OCI-LY3 (cell line): Measurements from ENCODE around the gene KRT2.

Experiments
- H2AFZ ChIP-seq: fragments of 200-600, 300-600 bp; shearing (Covaris generic); 2 replicates; pipeline ENCODE4 v1.6.0; 2014; ENCODE audit warnings: antibody characterized with exemption, low read depth, low read length
- H3K27ac ChIP-seq: fragments of 200-600, 300-600 bp; sonication (generic); 2 replicates; pipeline ENCODE4 v1.5.1; 2014; ENCODE audit warnings: mild to moderate bottlenecking, low read length, moderate library complexity, mixed read lengths
- H3K27me3 ChIP-seq: fragments of 200-600, 300-600 bp; sonication (generic); 2 replicates; pipeline ENCODE4 v1.6.1; 2014; ENCODE audit warnings: low read depth, low read length, mixed read lengths
- H3K36me3 ChIP-seq: fragments of 200-600, 300-600 bp; sonication (generic); replicated peaks from 2 replicates; pipeline ENCODE3; 2014; ENCODE audit warnings: low read depth, low read length, mixed read lengths
- H3K4me1 ChIP-seq: fragments of 300-600, 200-600 bp; sonication (generic); 2 replicates; pipeline ENCODE4 v1.6.1; 2014; ENCODE audit warnings: low read length, mixed read lengths
- H3K4me2 ChIP-seq: fragments of 200-600, 300-600 bp; sonication (generic); 2 replicates; pipeline ENCODE4 v1.6.1; 2014; ENCODE audit warnings: low read length, mixed read lengths
- H3K4me3 ChIP-seq: fragments of 300-600, 200-600 bp; sonication (generic); 2 replicates; pipeline ENCODE4 v1.5.1; 2014; ENCODE audit warnings: antibody characterized with exemption, mild to moderate bottlenecking, low read length, moderate library complexity
- H3K79me2 ChIP-seq: fragments of 300-600, 200-600 bp; shearing (Covaris generic); 2 replicates; pipeline ENCODE4 v1.6.1; 2014; ENCODE audit warnings: mild to moderate bottlenecking, low read length, mixed read lengths
- H3K9ac ChIP-seq: fragments of 300-600, 200-600 bp; shearing (Covaris generic); 2 replicates; pipeline ENCODE4 v1.6.0; 2014; ENCODE audit warnings: mild to moderate bottlenecking, low read length, moderate library complexity
- H3K9me3 ChIP-seq: fragments of 200-600, 300-600 bp; shearing (Covaris generic); 2 replicates; pipeline ENCODE4 v1.6.1; 2014; ENCODE audit warnings: low read length, mixed read lengths; ENCODE audit not compliant: insufficient read depth
- H4K20me1 ChIP-seq: fragments of 200-600, 300-600 bp; sonication (generic); 2 replicates; pipeline ENCODE4 v1.6.1; 2016; ENCODE audit warnings: low read length, mixed read lengths; ENCODE audit not compliant: insufficient read depth
- EZH2phosphoT487 ChIP-seq: fragments of 200-600 bp; shearing (Covaris generic); IDR thresholded peaks from 2 replicates; pipeline ENCODE4 v1.6.1; 2018; ENCODE audit warnings: antibody characterized with exemption, mixed run types, low read depth
- TF ChIP-seq, protein P1 (sequence below): fragments of 200-600, 300-600 bp; sonication (generic); IDR thresholded peaks from 2 replicates; pipeline ENCODE4 v1.5.1; 2014; ENCODE audit warnings: antibody characterized with exemption, low read length, low read depth

KRT2 gene

DNA sequence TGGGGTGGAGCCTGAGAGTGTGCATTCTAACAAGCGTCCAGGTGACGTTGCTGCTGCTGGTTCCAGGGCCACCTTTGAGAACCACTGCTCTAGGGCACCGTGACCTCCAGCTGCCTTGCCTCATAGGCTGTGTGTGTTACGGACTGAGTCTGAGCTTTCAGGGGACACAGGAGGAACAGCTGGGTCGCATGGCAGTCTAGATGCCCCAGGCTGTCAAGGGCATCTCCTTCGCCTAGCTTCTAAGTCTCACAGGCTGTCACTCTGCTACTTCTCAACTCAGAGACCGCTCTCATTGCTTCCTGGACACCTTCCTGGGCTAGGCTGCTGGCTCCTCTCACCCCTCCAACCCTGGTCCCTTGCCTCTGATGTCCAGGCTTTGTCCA lies 34.6 kb downstream of the KRT2 start:
- H3K79me2 ChIP-seq, result no peaks in the 10 kb centered on the region
- TF ChIP-seq, protein P1, sequence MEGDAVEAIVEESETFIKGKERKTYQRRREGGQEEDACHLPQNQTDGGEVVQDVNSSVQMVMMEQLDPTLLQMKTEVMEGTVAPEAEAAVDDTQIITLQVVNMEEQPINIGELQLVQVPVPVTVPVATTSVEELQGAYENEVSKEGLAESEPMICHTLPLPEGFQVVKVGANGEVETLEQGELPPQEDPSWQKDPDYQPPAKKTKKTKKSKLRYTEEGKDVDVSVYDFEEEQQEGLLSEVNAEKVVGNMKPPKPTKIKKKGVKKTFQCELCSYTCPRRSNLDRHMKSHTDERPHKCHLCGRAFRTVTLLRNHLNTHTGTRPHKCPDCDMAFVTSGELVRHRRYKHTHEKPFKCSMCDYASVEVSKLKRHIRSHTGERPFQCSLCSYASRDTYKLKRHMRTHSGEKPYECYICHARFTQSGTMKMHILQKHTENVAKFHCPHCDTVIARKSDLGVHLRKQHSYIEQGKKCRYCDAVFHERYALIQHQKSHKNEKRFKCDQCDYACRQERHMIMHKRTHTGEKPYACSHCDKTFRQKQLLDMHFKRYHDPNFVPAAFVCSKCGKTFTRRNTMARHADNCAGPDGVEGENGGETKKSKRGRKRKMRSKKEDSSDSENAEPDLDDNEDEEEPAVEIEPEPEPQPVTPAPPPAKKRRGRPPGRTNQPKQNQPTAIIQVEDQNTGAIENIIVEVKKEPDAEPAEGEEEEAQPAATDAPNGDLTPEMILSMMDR, result no peak
- no peak for TF ChIP-seq EZH2phosphoT487
- no peak overlapping the region for H3K4me3 ChIP-seq

DNA sequence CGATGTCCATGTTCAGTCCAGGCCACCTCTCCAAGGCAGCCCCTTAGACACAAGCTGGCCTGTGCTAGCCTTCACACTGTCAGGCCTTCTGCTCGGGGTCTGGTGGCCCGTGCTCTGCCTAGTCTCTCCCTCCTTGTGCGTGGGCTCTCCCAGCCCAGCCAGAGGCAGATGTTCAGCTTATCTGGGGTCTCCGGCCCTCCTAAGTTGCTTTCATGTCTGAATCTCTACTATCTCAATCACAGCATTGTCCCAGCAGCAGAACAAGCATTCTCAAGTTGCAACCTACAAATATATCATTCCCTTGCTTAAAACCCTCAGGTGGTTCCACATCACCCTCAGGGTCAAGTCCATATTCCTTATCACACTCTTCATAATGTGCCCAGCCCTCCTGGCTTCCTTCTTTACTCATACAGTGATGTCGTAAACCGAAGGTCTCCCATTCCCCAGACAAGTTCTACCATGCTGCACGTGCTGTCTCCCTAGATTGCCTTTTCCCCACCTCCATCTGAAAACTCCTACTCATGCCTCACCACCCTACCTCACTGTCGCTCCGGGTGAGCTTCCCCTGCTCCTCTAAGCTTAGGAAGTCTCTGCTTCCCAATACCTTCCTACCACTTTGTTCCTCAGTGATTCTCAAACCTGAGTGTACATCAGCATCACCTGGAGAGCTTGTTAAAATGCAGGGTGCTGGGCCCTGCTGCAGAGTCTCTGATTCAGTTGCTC lies 35.2 kb downstream of the KRT2 start:
- no peak overlapping the region for H3K4me2 ChIP-seq
- H3K4me1 ChIP-seq, result peaks cover 6% of the 10 kb centered on the region
- no peak overlapping the region for H3K27ac ChIP-seq
- H3K9me3 ChIP-seq, result no peaks in the 10 kb centered on the region
- H2AFZ ChIP-seq, result no peak overlapping the region
- H3K27me3 ChIP-seq, result peaks cover 22% of the 10 kb centered on the region
- no peak overlapping the region for H3K4me3 ChIP-seq
- no peaks in the 10 kb centered on the region for H3K36me3 ChIP-seq
- H4K20me1 ChIP-seq, result no peaks in the 10 kb centered on the region
- H3K9ac ChIP-seq, result no peak overlapping the region
- H3K79me2 ChIP-seq, result no peaks in the 10 kb centered on the region
- TF ChIP-seq, protein P1, result no peak
- no peak for TF ChIP-seq EZH2phosphoT487

More for the DNA sequence above, 34.6 kb downstream of the KRT2 start:
- no peaks in the 10 kb centered on the region for H3K36me3 ChIP-seq
- no peak overlapping the region for H3K4me2 ChIP-seq
- no peaks in the 10 kb centered on the region for H4K20me1 ChIP-seq
- peaks cover 16% of the 10 kb centered on the region for H3K27me3 ChIP-seq
- no peaks in the 10 kb centered on the region for H3K9me3 ChIP-seq
- H2AFZ ChIP-seq, result no peak overlapping the region
- H3K4me1 ChIP-seq, result peaks cover 6% of the 10 kb centered on the region
- H3K27ac ChIP-seq, result no peak overlapping the region
- H3K9ac ChIP-seq, result no peak overlapping the region

DNA sequence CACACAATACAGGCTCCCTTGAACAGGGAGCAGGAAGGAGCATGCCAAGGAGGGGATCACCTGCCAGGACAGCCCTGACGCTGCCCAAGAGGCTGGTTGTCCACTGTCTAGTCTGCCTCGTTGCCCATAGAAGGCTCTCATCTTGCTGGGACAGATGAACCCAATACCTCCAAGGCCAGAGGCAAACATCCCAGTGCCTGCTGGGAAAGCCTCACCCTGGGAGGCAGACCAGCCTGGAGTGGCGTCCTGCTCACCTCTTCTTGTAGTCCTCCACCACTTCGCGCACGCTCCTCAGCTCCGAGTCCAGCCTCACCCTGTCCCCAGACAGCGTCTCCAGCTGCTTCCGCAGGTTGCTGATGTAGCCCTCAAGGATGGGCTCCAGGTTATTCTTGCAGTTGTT lies 36.1 kb downstream of the KRT2 start:
- Histone ChIP-seq H3K4me2 (no peak overlapping the region), H3K27me3 (peaks cover 30% of the 10 kb centered on the region), H3K79me2 (no peaks in the 10 kb centered on the region), H3K9ac (no peak overlapping the region), H3K27ac (no peak overlapping the region), H3K36me3 (no peaks in the 10 kb centered on the region), H3K4me3 (no peak overlapping the region), H2AFZ (no peak overlapping the region), H4K20me1 (no peaks in the 10 kb centered on the region), H3K4me1 (peaks cover 6% of the 10 kb centered on the region), H3K9me3 (no peaks in the 10 kb centered on the region)
- TF ChIP-seq, protein P1, result no peak
- no peak for TF ChIP-seq EZH2phosphoT487

DNA sequence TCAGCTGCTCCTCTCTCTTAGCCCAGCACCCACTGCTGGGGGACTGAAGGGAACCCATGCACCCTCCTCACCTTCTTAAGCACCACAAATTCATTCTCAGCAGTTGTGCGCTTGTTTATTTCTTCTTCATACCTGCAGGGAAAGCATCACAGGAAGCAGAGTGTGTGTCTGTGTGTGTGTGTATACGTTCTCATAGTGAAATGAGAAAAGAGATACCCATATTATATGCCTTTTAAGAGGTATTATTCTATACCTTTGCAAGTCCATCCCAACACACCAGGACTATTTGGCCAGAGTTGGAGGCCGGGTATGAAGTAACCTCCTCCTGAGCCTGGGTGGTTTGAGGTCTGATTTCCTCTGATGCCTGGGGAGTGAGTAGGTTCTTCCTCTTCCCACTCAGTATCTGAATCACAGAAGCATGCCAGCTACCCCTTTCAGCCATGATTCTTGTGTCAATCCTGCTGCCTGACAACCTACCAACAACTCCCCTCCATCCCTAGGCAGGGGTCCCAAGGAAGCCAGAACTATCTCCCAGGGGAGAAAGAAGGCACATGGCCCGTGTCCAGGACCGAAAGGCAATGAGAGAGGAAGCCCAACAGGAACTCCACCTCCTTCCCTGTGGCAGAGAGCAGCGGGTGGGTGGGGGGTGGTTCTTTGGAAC lies 36.7 kb downstream of the KRT2 start:
- H3K9me3 ChIP-seq, result no peaks in the 10 kb centered on the region
- no peaks in the 10 kb centered on the region for H3K79me2 ChIP-seq
- H3K27ac ChIP-seq, result no peak overlapping the region
- no peaks in the 10 kb centered on the region for H3K36me3 ChIP-seq
- H3K9ac ChIP-seq, result no peak overlapping the region
- peaks cover 30% of the 10 kb centered on the region for H3K27me3 ChIP-seq
- H3K4me3 ChIP-seq, result no peak overlapping the region
- no peak overlapping the region for H3K4me2 ChIP-seq
- H3K4me1 ChIP-seq, result peaks cover 2% of the 10 kb centered on the region
- H4K20me1 ChIP-seq, result no peaks in the 10 kb centered on the region
- H2AFZ ChIP-seq, result no peak overlapping the region
- TF ChIP-seq EZH2phosphoT487, result no peak
- TF ChIP-seq, protein P1, result no peak
